Activated CD4-positive, alpha-beta T cell treated with anti-CD3 and anti-CD28 coated beads, Interleukin-2, amount 10 ng/mL, durations not matched to agents 7 days and 5 days (primary cell): Measurements from ENCODE around the gene VDAC1. TPM values are rescaled to one million over a fixed set of nuclear protein-coding genes. Genes with fewer than 3 reads are reported as not detected.

Experiments used
- total RNA-seq, 2 experiments: library from RNA; stranded (reverse); gene quantifications; one replicate each; pipeline ENCODE4 v1.2.3, GENCODE V29; 2021

Gene VDAC1
- total RNA-seq, 2 experiments from 2014 or later = 184 to 208 TPM

Other genes starting within 250 kb of the VDAC1 start
- gene C5orf15, start 36.4 kb downstream of the VDAC1 start, total RNA-seq = 10 to 100 TPM; 21.9 to 32.7 TPM
- gene TCF7, start 109.7 kb upstream of the VDAC1 start, total RNA-seq = 100 to 1,000 TPM; 271 to 283 TPM
- gene SKP1, start 172.0 kb upstream of the VDAC1 start, total RNA-seq = 100 to 1,000 TPM; 194 to 197 TPM
- gene PPP2CA, start 221.1 kb upstream of the VDAC1 start, total RNA-seq = 100 to 1,000 TPM; 128 to 136 TPM